ENCODE results near the gene TRIM39. TPM values are rescaled to one million over a fixed set of nuclear protein-coding genes. Genes with fewer than 3 reads are reported as not detected.

TRIM39 gene
- total RNA-seq, 4 donors from 2014 or later: 10.4 to 17.2 (median 15.2) TPM

DNA sequence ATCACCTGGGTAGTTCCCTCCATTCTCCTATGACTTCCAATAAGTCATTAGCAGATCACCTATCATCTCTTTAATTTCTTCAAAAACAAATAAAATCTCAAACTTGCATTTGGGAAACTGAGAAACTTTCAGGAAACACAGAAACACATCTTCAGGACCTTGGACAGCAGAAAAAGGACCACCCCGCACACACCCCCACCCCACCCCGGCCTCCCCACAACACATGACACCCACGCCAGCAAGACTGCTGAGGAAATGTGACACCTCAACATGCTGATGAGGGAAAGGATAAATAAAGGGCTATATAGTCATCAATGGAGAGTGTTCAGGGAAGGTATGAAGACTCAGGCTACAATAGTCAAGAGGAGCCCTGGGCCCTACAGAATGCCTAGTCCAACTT is 15.6 kb upstream of the TRIM39 start:
- DNase-seq (ENCODE audit: low spot score): no peak
- TF ChIP-seq, protein P1, sequence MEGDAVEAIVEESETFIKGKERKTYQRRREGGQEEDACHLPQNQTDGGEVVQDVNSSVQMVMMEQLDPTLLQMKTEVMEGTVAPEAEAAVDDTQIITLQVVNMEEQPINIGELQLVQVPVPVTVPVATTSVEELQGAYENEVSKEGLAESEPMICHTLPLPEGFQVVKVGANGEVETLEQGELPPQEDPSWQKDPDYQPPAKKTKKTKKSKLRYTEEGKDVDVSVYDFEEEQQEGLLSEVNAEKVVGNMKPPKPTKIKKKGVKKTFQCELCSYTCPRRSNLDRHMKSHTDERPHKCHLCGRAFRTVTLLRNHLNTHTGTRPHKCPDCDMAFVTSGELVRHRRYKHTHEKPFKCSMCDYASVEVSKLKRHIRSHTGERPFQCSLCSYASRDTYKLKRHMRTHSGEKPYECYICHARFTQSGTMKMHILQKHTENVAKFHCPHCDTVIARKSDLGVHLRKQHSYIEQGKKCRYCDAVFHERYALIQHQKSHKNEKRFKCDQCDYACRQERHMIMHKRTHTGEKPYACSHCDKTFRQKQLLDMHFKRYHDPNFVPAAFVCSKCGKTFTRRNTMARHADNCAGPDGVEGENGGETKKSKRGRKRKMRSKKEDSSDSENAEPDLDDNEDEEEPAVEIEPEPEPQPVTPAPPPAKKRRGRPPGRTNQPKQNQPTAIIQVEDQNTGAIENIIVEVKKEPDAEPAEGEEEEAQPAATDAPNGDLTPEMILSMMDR (IDR thresholded peaks at IDR 0.05): no peak
- ATAC-seq (ENCODE audit: low FRiP score): no peak

DNA sequence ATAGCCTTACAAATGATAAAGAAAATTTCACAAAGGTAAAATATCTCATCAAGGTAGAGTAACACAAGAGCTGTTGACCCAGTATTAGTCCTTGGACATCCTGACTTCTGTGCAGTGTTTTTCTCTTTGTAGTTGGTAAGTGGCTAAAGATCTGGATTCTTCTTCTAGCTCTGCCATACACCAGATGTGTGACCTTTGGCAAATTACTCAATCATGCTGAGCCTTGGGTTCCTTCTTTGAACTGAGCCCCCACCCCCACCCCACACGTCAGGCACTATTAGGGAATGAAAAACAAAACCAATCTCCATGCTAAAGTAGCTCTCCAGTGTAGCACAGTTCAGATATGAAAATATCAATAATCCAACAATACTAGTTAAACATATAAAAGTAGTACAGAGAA is 15.1 kb upstream of the TRIM39 start:
- no peak for DNase-seq (ENCODE audit: low spot score)
- TF ChIP-seq, protein P1 (IDR thresholded peaks at IDR 0.05): no peak
- no peak for ATAC-seq (ENCODE audit: low FRiP score)

DNA sequence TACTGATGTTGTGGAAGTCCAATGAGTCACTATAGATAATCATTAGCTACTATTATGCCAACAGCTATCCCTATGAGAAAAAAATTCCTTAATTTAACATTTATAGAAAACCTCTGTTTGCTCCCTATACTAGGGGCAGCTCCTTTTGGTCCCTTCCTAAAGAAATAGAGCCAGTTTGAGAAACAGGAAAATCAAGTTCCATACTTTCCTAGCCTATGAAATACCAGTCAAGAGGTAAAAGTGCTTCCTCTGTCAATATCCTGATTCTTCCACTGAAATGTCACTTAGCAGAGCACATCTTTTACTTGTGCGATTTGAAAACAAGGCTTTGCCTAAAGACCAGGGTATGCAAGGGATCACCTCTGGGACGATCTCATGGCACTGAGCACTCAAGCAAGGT is 14.5 kb upstream of the TRIM39 start:
- DNase-seq (ENCODE audit: low spot score) (no peak), ATAC-seq (ENCODE audit: low FRiP score) (no peak)
- TF ChIP-seq, protein P1 (IDR thresholded peaks at IDR 0.05): no peak

DNA sequence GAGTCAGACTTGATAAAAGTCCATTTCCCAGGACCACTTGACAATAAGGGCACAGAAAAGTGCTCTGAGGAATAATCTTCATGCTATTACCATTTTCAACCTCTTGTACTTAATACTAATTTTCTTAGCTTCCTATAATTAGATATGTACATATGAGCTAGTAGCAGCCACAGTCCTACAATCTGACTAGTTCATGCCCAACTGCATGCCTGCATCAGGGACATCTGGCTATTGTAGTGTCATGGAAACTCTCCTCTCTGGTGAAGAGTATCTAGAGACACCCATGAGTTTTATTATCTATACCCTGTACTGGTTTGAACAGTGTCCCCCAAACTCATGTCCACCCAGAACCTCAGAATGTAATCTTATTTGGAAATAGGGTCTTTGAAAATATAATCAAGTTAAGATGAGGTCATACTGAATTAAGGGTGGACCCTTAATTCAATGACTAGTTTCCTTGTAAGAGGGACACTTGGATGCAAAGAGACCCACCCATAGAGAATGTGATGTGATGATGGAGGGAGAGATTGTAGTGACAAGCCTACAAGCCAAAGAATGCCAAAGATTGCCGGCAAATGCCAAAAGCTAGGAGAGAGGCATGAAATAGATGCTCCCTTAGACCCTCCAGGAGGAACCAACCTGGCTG is 13.9 kb upstream of the TRIM39 start:
- DNase-seq (ENCODE audit: low spot score) (no peak), ATAC-seq (ENCODE audit: low FRiP score) (no peak)
- TF ChIP-seq, protein P1 (IDR thresholded peaks at IDR 0.05): no peak

DNA sequence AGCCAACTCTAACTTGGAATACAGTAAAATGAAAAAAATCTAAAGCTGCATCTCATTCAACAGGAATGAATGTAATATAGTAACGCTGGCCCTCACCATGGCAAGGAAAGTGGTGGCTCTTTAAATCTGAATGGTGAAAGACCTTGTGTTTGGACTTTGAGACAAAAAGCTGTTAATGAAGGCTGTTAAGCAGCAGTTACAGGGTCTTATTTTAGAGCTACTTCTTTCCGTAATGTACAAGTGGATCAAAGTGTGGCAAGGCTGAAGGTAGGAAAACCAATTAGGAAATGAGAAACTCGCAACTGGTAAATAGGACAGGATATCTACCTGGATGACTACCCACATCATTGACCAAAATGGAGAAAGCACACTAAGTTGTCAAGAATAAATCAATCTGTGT is 11.6 kb upstream of the TRIM39 start:
- ATAC-seq (ENCODE audit: low FRiP score) (no peak), DNase-seq (ENCODE audit: low spot score) (no peak)
- TF ChIP-seq, protein P1 (IDR thresholded peaks at IDR 0.05): no peak

DNA sequence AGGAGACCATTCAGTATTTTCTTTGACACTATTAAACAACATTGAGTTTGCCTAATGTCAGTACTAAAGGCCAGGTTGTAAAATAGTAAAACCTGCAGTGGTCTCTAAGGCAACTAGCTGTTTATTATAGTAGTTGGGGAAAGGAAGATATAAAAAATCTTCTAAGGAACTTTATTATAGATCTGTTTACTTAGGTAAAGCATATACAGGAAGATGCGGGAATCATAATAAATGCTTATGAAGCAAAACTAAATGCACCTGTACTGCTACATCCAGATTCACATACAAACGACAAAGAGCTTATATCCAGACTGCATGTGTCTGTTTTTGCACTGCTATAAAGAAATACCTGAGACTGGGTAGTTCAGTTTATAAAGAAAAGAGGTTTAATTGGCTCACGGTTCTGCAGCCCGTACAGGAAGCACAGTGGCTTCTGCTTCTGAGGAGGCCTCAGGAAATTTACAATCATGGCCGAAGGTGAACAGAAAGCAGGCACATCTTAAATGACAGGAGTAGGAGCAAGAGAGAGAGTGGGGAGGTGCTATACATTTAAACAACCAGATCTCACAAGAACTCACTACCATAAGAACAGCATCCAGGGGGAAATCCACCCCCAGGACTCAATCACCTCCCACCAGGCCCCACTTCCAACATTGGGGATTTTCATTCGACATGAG is 8.7 kb upstream of the TRIM39 start:
- DNase-seq (ENCODE audit: low spot score) (no peak), ATAC-seq (ENCODE audit: low FRiP score) (no peak)

More for the DNA sequence above, 8.7 kb upstream of the TRIM39 start:
- TF ChIP-seq, protein P1 (IDR thresholded peaks at IDR 0.05): no peak
